ENCODE measurements around the gene NARS2. TPM values are rescaled to one million over a fixed set of nuclear protein-coding genes. Genes with fewer than 3 reads are reported as not detected.

Gene NARS2
- total RNA-seq, 1 donor from 2014 or later: 27.5 TPM

DNA sequence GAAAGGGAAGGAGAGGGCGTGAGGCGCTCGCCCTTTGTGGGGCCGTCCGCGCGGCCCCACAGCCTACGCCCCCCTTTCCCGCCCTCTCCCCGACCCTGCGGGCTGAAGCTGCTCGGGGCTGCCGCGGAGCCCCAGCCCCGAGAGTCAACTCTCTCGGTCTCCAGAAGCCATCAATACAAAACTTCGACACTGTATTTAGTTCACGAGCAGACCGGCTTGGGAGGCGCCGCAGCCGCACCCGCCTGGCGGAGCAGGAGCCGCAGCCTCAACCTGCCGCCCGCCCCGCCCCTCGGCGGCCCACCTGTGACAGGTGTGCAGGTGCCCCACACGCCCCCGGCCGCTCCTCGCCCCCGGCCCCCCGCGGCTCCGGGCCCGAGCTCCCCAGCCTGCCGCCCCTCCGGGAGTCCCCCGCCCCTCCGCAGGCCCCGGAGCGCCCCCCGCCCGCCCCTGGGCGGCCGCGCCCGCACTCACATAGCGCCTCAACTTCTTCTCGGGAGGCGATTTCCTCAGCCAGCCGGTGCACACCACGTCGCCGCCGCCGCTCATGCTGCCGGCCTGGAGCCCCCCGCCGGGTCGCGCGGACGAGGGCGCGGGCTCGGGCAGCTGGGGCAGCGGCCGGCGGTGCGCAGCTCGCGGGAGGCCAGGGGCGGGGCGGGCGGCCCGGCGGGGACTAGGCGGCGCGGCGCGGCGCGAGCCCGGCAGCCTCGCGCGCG lies 157.3 kb downstream of the NARS2 start, which contains the start of gene GAB2:
Gene GAB2 (minus strand): TSS at position 646 of the 713 bp plus-strand sequence. CDS start 100 bp downstream, at position 546.
- Mint-ChIP-seq H3K36me3 (no peaks in the 10 kb centered on the region), H3K4me1 (ENCODE audit: unreplicated experiment) (peaks cover 37% of the 10 kb centered on the region), H3K9me3 (no peaks in the 10 kb centered on the region), H3K27me3 (no peaks in the 10 kb centered on the region), H3K27ac (peak within 1 kb of the TSS; percentile 97), H3K4me3 (peak within 1 kb of the TSS; percentile 98)
- TF ChIP-seq, protein P1, sequence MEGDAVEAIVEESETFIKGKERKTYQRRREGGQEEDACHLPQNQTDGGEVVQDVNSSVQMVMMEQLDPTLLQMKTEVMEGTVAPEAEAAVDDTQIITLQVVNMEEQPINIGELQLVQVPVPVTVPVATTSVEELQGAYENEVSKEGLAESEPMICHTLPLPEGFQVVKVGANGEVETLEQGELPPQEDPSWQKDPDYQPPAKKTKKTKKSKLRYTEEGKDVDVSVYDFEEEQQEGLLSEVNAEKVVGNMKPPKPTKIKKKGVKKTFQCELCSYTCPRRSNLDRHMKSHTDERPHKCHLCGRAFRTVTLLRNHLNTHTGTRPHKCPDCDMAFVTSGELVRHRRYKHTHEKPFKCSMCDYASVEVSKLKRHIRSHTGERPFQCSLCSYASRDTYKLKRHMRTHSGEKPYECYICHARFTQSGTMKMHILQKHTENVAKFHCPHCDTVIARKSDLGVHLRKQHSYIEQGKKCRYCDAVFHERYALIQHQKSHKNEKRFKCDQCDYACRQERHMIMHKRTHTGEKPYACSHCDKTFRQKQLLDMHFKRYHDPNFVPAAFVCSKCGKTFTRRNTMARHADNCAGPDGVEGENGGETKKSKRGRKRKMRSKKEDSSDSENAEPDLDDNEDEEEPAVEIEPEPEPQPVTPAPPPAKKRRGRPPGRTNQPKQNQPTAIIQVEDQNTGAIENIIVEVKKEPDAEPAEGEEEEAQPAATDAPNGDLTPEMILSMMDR (conservative IDR thresholded peaks at IDR 0.05): peak; percentile 19
- DNase-seq (ENCODE audit: extremely low spot score, unreplicated experiment): no peak

DNA sequence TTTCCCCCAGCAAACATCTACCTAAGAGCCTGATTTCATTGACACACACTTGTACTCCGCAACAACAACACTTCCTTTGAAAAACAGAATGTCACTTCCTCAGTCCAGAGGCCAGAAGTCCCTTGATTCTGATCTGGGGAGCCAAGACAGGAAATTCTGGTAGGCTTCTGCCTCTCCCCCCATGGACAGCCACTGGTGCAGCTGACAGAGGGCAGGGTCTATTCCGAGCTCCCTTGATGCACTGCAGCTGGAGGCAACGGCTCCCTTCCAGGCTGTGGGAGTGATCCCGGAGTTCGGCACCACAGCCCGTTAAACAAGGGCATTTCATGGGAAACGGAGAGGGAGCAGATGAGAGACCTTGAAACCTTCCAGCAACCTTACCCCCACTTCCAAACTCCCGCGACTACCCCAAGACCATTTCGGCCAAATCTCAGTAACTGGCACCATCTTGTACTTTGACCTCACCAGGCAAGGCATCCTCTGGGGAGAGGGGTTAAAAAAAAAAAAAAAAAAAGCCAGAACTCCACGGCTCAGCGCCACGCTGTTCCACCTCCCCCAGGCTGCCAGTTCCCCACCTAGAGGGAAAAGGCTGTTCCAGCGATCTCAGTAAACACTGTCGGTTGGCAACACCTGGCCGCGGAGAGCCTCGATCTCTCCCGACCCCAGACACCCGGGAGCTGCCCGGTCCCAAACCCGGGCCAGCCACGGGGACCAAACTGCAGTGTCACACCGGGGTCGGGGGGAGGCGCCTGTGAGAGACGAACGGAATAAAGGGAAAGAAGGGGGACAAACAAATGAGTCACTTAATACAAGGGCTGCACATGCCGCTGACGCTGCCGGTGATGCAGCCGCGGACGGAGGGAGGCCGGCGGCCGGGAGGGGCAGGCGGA lies 158.1 kb downstream of the NARS2 start:
- H3K27me3 Mint-ChIP-seq: no peaks in the 10 kb centered on the region
- TF ChIP-seq, protein P1 (conservative IDR thresholded peaks at IDR 0.05): peak; percentile 70
- DNase-seq (ENCODE audit: extremely low spot score, unreplicated experiment): peak; percentile 82
- H3K4me1 Mint-ChIP-seq (ENCODE audit: unreplicated experiment): peaks cover 33% of the 10 kb centered on the region
- H3K4me3 Mint-ChIP-seq: peak overlapping the region; percentile 98
- H3K36me3 Mint-ChIP-seq: peaks cover under 1% of the 10 kb centered on the region
- no peaks in the 10 kb centered on the region for H3K9me3 Mint-ChIP-seq
- peak overlapping the region; percentile 97 for H3K27ac Mint-ChIP-seq

DNA sequence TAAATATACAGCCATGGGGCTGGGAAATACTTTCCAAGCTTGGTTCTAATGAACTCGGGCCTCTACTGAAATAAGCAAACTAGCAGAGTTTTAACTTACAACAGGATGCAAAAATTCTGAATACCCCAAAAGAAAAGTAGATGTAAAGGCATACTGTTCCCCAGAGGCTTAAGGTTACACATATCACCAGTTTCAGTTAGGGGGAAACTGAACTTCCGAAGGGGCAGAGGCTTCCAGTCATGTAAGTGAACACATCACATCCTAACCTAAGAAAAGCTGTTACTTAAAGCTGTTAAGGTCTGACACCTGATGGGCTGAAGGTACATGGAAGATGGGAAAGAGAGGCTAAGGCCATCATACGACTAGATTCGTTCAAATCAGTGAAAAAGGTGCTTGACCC lies 159.3 kb downstream of the NARS2 start:
- Mint-ChIP-seq H3K4me3 (peak overlapping the region; percentile 70), H3K4me1 (ENCODE audit: unreplicated experiment) (peaks cover 25% of the 10 kb centered on the region), H3K27me3 (no peaks in the 10 kb centered on the region), H3K36me3 (peaks cover 4% of the 10 kb centered on the region), H3K9me3 (no peaks in the 10 kb centered on the region), H3K27ac (no peak overlapping the region)
- TF ChIP-seq, protein P1 (conservative IDR thresholded peaks at IDR 0.05): no peak
- DNase-seq (ENCODE audit: extremely low spot score, unreplicated experiment): no peak

DNA sequence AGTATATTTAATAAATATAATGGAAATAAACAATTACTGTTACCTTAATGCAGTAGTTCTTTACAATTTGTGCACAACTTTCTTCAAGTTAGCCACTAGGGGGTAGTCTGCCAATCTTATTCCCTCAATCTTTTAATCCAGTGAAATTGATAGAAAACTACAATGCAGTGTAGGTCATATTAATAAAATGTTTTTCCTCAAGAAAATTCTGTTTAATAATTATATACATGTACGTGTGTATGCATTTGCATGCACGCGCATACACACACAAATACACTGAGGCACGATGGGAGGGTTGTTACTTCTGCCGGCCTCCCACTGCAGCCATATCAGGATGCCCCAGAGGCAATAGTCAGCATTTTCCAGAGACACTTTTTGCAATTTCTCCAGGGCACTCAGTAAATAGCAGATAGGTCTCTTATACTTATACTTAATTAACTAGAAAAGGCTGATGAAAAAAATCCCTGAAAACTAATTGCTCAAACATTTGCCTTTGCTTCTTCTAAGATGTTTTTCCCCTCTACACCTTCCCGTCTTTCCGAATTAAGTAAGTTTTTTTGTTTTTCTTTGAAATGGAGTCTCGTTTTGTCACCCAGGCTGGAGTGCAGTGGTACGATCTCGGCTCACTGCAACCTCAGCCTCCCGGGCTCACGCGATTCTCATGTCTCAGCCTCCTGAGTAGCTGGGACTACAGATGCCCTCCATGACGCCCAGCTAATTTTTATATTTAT lies 160.2 kb downstream of the NARS2 start:
- DNase-seq (ENCODE audit: extremely low spot score, unreplicated experiment): no peak
- H3K27me3 Mint-ChIP-seq: no peaks in the 10 kb centered on the region
- H3K4me1 Mint-ChIP-seq (ENCODE audit: unreplicated experiment): peaks cover 19% of the 10 kb centered on the region
- H3K9me3 Mint-ChIP-seq: no peaks in the 10 kb centered on the region
- TF ChIP-seq, protein P1 (conservative IDR thresholded peaks at IDR 0.05): peak; percentile 83
- H3K27ac Mint-ChIP-seq: no peak overlapping the region
- no peak overlapping the region for H3K4me3 Mint-ChIP-seq
- H3K36me3 Mint-ChIP-seq: peaks cover 9% of the 10 kb centered on the region

DNA sequence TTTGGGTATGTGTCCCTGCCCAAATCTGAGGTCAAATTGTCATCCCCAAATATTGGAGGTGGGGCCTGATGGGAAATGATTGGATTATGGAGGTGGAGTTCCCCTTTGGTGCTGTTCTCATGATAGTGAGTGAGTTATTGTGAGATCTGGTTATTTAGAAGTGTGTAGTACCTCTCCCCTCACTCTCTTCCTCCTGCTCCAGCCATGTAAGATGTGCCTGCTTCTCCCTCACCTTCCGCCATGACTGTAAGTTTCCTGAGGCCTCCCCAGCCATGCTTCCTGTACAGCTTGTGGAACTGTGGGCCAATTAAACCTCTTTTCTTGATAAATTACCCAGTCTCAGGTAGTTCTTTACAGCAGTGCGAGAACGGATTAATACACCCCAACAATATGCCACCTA lies 166.0 kb downstream of the NARS2 start:
- peaks cover 10% of the 10 kb centered on the region for H3K9me3 Mint-ChIP-seq
- H3K27ac Mint-ChIP-seq: no peak overlapping the region
- peaks cover 42% of the 10 kb centered on the region for H3K36me3 Mint-ChIP-seq
- H3K4me1 Mint-ChIP-seq (ENCODE audit: unreplicated experiment): no peaks in the 10 kb centered on the region
- DNase-seq (ENCODE audit: extremely low spot score, unreplicated experiment): no peak
- TF ChIP-seq, protein P1 (conservative IDR thresholded peaks at IDR 0.05): no peak
- H3K27me3 Mint-ChIP-seq: no peaks in the 10 kb centered on the region
- H3K4me3 Mint-ChIP-seq: no peak overlapping the region

Data from type B pancreatic cell (in vitro differentiated cells).